HEK293 (cell line): Measurements from ENCODE around the gene ZSCAN4.
A peak's percentile ranks its signal among the peaks of the same experiment; 100 is the strongest.

ENCODE experiments used
- CTCF ChIA-PET: fragments of 350-600 bp; formaldehyde crosslinking; extraction: SDS; loops from one replicate; lab custom pipeline; 2021; ENCODE audit warnings: antibody characterized with exemption; lab: Yijun Ruan, JAX
- POLR2A ChIA-PET: fragments of 300-600 bp; formaldehyde crosslinking; extraction: SDS; loops from one replicate; lab custom pipeline; 2020; ENCODE audit warnings: antibody characterized with exemption, inconsistent platforms; lab: Yijun Ruan, JAX
- H3K27ac ChIP-seq: fragments of 200-500 bp; sonication (Bioruptor generic); 2 replicates; pipeline ENCODE4 v1.5.1; 2014; ENCODE audit warnings: low read depth, low read length, control low read depth, inconsistent platforms; ENCODE audit errors: extremely low read depth
- H3K36me3 ChIP-seq, 2 experiments: fragments of 200-500 bp in 1 of 2; sonication (Bioruptor generic) in 1 of 2; 1 replicate in 1 of 2; 2 replicates in 1 of 2; pipeline ENCODE4 v1.5.1; 2014 to 2017; ENCODE audit warnings: inconsistent platforms in 2 of 2, low read length in 2 of 2; ENCODE audit not compliant: control insufficient read depth in 2 of 2, insufficient read depth in 1 of 2
- H3K4me1 ChIP-seq: fragments of 200-500 bp; sonication (Bioruptor generic); 2 replicates; pipeline ENCODE4 v1.5.1; 2014; ENCODE audit warnings: mild to moderate bottlenecking, low read length, inconsistent platforms; ENCODE audit not compliant: control insufficient read depth, insufficient read depth
- H3K4me3 ChIP-seq: 2 replicates; pipeline ENCODE4 v1.5.1; 2011; ENCODE audit warnings: low read depth, mild to moderate bottlenecking, control low read depth, low read length, moderate library complexity
- H3K9me3 ChIP-seq: fragments of 200-500 bp; sonication (Bioruptor generic); 2 replicates; pipeline ENCODE4 v1.5.1; 2014; ENCODE audit warnings: low read depth, low read length, inconsistent platforms; ENCODE audit not compliant: control insufficient read depth, insufficient read depth
- GLI4 ChIP-seq: fragments of 450-650 bp; formaldehyde crosslinking; IDR thresholded peaks from 2 replicates; pipeline ENCODE4 v1.5.1; 2016; ENCODE audit warnings: missing biosample characterization, missing genetic modification characterization
- PRDM1 ChIP-seq: fragments of 450-650 bp; formaldehyde crosslinking; IDR thresholded peaks from 2 replicates; pipeline ENCODE4; 2016; ENCODE audit warnings: missing biosample characterization, missing genetic modification characterization
- RBAK ChIP-seq: fragments of 450-650 bp; formaldehyde crosslinking; IDR thresholded peaks from 2 replicates; pipeline ENCODE4 v1.5.1; 2016; ENCODE audit warnings: missing biosample characterization, missing genetic modification characterization
- YY1 ChIP-seq: fragments of 450-650 bp; formaldehyde crosslinking; IDR thresholded peaks from 2 replicates; pipeline ENCODE4 v1.5.1; 2018; ENCODE audit warnings: missing biosample characterization, missing genetic modification characterization
- ZBTB21 ChIP-seq: fragments of 450-650 bp; formaldehyde crosslinking; IDR thresholded peaks from 2 replicates; pipeline ENCODE4 v1.5.1; 2017; ENCODE audit warnings: missing biosample characterization, missing genetic modification characterization
- ZNF37A ChIP-seq: fragments of 450-650 bp; IDR thresholded peaks from 2 replicates; pipeline ENCODE4 v1.5.1; 2018; ENCODE audit warnings: missing biosample characterization, missing genetic modification characterization
- ZNF48 ChIP-seq: fragments of 450-650 bp; formaldehyde crosslinking; IDR thresholded peaks from 2 replicates; pipeline ENCODE4 v1.5.1; 2016; ENCODE audit warnings: missing biosample characterization, missing genetic modification characterization
- ZNF521 ChIP-seq: fragments of 450-650 bp; formaldehyde crosslinking; IDR thresholded peaks from 2 replicates; pipeline ENCODE4 v1.5.1; 2017; ENCODE audit warnings: missing biosample characterization, mild to moderate bottlenecking, missing genetic modification characterization
- ZNF785 ChIP-seq: fragments of 450-650 bp; formaldehyde crosslinking; IDR thresholded peaks from 2 replicates; pipeline ENCODE4 v1.5.1; 2016; ENCODE audit warnings: missing biosample characterization, missing genetic modification characterization
- ZNF843 ChIP-seq: fragments of 450-650 bp; formaldehyde crosslinking; IDR thresholded peaks from 2 replicates; pipeline ENCODE4 v1.5.1; 2016; ENCODE audit warnings: missing biosample characterization, missing genetic modification characterization
- ZSCAN16 ChIP-seq: fragments of 450-650 bp; formaldehyde crosslinking; IDR thresholded peaks from 2 replicates; pipeline ENCODE4 v1.5.1; 2016; ENCODE audit warnings: missing biosample characterization, missing genetic modification characterization
- ZSCAN30 ChIP-seq: fragments of 450-650 bp; IDR thresholded peaks from 2 replicates; pipeline ENCODE4 v1.5.1; 2018; ENCODE audit warnings: missing biosample characterization, mild to moderate bottlenecking, missing genetic modification characterization, moderate library complexity
- TF ChIP-seq, protein P1 (sequence below): fragments of 450-650 bp; formaldehyde crosslinking; IDR thresholded peaks from 2 replicates; pipeline ENCODE4 v1.5.1; 2017; ENCODE audit warnings: missing biosample characterization, missing genetic modification characterization
- TF ChIP-seq, protein P2 (sequence below): fragments of 450-650 bp; formaldehyde crosslinking; IDR thresholded peaks from 2 replicates; pipeline ENCODE4 v1.5.1; 2016; ENCODE audit warnings: missing biosample characterization, missing genetic modification characterization
- TF ChIP-seq, protein P3 (sequence below): fragments of 450-650 bp; formaldehyde crosslinking; IDR thresholded peaks from 2 replicates; pipeline ENCODE4 v1.5.1; 2017; ENCODE audit warnings: missing biosample characterization, missing genetic modification characterization
- TF ChIP-seq, protein P4 (sequence below): fragments of 450-650 bp; formaldehyde crosslinking; IDR thresholded peaks from 2 replicates; pipeline ENCODE4 v1.5.1; 2016; ENCODE audit warnings: missing biosample characterization, missing genetic modification characterization
- TF ChIP-seq, protein P5 (sequence below): fragments of 450-650 bp; formaldehyde crosslinking; IDR thresholded peaks from 2 replicates; pipeline ENCODE4 v1.5.1; 2016; ENCODE audit warnings: missing biosample characterization, missing genetic modification characterization
- TF ChIP-seq, protein P6 (sequence below): fragments of 450-650 bp; formaldehyde crosslinking; IDR thresholded peaks from 2 replicates; pipeline ENCODE4 v1.5.1; 2016; ENCODE audit warnings: missing biosample characterization, missing genetic modification characterization

ZSCAN4 gene

DNA sequence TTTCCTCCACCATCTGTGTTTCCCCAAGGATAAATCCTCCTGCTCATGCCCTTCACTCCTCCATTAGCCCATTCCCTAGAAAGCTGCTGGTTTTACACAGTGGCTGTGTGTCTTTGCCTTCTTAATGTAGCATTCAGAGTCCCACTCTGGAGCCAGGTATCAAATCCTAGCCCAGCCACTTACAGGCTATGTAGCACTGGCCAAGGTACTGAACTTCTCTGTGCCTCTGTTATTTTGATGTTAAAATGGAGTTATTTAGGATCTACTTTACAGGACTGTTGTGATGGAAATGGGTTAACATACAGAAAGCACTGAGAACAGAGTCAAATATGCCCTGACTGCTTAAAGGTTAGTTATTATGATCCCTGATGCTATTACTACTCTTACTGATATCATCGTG is 1.5 kb upstream of the ZSCAN4 start:
- POLR2A ChIA-PET: no interaction called here

DNA sequence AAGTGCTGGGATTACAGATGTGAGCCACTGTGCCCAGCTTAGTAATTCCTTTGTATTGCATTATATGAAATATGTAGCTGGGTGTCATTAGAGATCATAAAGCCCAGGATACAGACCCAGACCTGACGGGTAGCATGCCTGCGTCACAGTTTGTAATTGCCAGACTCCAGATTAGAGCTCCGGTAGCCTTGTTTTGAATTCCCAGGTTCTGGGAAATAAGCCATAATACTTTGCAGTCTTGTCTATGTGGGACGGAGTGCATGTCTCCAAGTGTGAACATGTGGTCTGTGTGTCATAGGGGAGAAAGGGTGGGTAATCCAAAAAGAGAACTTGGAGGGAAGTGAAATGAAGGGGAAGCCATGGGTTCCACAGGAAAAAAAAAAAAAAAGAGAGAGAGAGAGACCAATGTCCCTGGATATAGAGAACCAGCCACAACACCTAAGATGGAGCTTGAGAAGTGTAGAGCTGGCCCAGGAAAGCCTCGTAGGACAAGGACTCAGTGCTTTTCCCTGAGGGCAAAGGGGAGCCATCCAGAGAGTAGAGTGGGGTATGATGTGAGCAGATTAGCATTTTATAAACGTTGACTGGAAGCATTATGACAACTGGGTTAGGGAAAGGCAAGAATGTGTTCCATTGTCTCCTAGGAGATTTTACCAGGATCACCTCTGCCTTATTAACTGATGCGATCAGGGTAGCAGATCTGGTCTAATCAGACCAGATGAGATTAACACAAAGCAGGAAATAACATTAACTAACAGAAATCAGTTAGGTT is 2.6 kb downstream of the ZSCAN4 start:
- POLR2A ChIA-PET: interaction anchor here (0.5 to 1.5 kb wide), 4 partner anchors 10 to 231 kb away, joined by 3 to 8 read pairs (median 4); partner anchors contain the start of gene ZNF551
- Histone ChIP-seq H3K4me3 (no peak overlapping the region), H3K36me3 (no peaks in the 10 kb centered on the region), H3K9me3 (no peaks in the 10 kb centered on the region), H3K27ac (no peak overlapping the region), H3K4me1 (no peaks in the 10 kb centered on the region)
- CTCF ChIA-PET: interaction anchor here (0.6 kb wide), 1 partner anchor 59 kb away, joined by 4 read pairs; no protein-coding TSS in a partner anchor
- TF ChIP-seq ZNF843 (tag by site-specific recombination) (no peak), ZSCAN30 (tag by site-specific recombination) (no peak), ZSCAN16 (tag by site-specific recombination) (no peak), ZNF37A (tag by site-specific recombination) (no peak), GLI4 (tag by site-specific recombination) (no peak), RBAK (tag by site-specific recombination) (no peak), PRDM1 (tag by site-specific recombination) (no peak), ZNF785 (tag by site-specific recombination) (no peak), ZBTB21 (tag by site-specific recombination) (no peak), ZNF48 (tag by site-specific recombination) (no peak), YY1 (tag by site-specific recombination) (no peak)
- TF ChIP-seq, protein P1, sequence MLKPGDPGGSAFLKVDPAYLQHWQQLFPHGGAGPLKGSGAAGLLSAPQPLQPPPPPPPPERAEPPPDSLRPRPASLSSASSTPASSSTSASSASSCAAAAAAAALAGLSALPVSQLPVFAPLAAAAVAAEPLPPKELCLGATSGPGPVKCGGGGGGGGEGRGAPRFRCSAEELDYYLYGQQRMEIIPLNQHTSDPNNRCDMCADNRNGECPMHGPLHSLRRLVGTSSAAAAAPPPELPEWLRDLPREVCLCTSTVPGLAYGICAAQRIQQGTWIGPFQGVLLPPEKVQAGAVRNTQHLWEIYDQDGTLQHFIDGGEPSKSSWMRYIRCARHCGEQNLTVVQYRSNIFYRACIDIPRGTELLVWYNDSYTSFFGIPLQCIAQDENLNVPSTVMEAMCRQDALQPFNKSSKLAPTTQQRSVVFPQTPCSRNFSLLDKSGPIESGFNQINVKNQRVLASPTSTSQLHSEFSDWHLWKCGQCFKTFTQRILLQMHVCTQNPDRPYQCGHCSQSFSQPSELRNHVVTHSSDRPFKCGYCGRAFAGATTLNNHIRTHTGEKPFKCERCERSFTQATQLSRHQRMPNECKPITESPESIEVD (tag by site-specific recombination): no peak
- TF ChIP-seq, protein P2, sequence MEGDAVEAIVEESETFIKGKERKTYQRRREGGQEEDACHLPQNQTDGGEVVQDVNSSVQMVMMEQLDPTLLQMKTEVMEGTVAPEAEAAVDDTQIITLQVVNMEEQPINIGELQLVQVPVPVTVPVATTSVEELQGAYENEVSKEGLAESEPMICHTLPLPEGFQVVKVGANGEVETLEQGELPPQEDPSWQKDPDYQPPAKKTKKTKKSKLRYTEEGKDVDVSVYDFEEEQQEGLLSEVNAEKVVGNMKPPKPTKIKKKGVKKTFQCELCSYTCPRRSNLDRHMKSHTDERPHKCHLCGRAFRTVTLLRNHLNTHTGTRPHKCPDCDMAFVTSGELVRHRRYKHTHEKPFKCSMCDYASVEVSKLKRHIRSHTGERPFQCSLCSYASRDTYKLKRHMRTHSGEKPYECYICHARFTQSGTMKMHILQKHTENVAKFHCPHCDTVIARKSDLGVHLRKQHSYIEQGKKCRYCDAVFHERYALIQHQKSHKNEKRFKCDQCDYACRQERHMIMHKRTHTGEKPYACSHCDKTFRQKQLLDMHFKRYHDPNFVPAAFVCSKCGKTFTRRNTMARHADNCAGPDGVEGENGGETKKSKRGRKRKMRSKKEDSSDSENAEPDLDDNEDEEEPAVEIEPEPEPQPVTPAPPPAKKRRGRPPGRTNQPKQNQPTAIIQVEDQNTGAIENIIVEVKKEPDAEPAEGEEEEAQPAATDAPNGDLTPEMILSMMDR: no peak
- TF ChIP-seq, protein P3, sequence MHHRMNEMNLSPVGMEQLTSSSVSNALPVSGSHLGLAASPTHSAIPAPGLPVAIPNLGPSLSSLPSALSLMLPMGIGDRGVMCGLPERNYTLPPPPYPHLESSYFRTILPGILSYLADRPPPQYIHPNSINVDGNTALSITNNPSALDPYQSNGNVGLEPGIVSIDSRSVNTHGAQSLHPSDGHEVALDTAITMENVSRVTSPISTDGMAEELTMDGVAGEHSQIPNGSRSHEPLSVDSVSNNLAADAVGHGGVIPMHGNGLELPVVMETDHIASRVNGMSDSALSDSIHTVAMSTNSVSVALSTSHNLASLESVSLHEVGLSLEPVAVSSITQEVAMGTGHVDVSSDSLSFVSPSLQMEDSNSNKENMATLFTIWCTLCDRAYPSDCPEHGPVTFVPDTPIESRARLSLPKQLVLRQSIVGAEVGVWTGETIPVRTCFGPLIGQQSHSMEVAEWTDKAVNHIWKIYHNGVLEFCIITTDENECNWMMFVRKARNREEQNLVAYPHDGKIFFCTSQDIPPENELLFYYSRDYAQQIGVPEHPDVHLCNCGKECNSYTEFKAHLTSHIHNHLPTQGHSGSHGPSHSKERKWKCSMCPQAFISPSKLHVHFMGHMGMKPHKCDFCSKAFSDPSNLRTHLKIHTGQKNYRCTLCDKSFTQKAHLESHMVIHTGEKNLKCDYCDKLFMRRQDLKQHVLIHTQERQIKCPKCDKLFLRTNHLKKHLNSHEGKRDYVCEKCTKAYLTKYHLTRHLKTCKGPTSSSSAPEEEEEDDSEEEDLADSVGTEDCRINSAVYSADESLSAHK (tag by site-specific recombination): no peak
- TF ChIP-seq, protein P4, sequence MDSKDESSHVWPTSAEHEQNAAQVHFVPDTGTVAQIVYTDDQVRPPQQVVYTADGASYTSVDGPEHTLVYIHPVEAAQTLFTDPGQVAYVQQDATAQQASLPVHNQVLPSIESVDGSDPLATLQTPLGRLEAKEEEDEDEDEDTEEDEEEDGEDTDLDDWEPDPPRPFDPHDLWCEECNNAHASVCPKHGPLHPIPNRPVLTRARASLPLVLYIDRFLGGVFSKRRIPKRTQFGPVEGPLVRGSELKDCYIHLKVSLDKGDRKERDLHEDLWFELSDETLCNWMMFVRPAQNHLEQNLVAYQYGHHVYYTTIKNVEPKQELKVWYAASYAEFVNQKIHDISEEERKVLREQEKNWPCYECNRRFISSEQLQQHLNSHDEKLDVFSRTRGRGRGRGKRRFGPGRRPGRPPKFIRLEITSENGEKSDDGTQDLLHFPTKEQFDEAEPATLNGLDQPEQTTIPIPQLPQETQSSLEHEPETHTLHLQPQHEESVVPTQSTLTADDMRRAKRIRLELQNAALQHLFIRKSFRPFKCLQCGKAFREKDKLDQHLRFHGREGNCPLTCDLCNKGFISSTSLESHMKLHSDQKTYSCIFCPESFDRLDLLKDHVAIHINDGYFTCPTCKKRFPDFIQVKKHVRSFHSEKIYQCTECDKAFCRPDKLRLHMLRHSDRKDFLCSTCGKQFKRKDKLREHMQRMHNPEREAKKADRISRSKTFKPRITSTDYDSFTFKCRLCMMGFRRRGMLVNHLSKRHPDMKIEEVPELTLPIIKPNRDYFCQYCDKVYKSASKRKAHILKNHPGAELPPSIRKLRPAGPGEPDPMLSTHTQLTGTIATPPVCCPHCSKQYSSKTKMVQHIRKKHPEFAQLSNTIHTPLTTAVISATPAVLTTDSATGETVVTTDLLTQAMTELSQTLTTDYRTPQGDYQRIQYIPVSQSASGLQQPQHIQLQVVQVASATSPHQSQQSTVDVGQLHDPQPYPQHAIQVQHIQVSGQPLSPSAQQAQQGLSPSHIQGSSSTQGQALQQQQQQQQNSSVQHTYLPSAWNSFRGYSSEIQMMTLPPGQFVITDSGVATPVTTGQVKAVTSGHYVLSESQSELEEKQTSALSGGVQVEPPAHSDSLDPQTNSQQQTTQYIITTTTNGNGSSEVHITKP: no peak
- TF ChIP-seq, protein P5, sequence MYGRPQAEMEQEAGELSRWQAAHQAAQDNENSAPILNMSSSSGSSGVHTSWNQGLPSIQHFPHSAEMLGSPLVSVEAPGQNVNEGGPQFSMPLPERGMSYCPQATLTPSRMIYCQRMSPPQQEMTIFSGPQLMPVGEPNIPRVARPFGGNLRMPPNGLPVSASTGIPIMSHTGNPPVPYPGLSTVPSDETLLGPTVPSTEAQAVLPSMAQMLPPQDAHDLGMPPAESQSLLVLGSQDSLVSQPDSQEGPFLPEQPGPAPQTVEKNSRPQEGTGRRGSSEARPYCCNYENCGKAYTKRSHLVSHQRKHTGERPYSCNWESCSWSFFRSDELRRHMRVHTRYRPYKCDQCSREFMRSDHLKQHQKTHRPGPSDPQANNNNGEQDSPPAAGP: no peak

More for the DNA sequence above, 1.5 kb upstream of the ZSCAN4 start:
- Histone ChIP-seq H3K27ac (no peak overlapping the region), H3K4me3 (no peak overlapping the region), H3K36me3 (no peaks in the 10 kb centered on the region), H3K4me1 (no peaks in the 10 kb centered on the region), H3K9me3 (no peaks in the 10 kb centered on the region)
- TF ChIP-seq, protein P6, sequence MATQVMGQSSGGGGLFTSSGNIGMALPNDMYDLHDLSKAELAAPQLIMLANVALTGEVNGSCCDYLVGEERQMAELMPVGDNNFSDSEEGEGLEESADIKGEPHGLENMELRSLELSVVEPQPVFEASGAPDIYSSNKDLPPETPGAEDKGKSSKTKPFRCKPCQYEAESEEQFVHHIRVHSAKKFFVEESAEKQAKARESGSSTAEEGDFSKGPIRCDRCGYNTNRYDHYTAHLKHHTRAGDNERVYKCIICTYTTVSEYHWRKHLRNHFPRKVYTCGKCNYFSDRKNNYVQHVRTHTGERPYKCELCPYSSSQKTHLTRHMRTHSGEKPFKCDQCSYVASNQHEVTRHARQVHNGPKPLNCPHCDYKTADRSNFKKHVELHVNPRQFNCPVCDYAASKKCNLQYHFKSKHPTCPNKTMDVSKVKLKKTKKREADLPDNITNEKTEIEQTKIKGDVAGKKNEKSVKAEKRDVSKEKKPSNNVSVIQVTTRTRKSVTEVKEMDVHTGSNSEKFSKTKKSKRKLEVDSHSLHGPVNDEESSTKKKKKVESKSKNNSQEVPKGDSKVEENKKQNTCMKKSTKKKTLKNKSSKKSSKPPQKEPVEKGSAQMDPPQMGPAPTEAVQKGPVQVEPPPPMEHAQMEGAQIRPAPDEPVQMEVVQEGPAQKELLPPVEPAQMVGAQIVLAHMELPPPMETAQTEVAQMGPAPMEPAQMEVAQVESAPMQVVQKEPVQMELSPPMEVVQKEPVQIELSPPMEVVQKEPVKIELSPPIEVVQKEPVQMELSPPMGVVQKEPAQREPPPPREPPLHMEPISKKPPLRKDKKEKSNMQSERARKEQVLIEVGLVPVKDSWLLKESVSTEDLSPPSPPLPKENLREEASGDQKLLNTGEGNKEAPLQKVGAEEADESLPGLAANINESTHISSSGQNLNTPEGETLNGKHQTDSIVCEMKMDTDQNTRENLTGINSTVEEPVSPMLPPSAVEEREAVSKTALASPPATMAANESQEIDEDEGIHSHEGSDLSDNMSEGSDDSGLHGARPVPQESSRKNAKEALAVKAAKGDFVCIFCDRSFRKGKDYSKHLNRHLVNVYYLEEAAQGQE (tag by site-specific recombination): peak; percentile 87
- no peak for TF ChIP-seq ZNF521 (tag by site-specific recombination)
- CTCF ChIA-PET: interaction anchor here (0.6 to 0.7 kb wide), 2 partner anchors 15 to 107 kb away, joined by 3 read pairs; partner anchors contain the start of gene ZNF551
